Neural cell (in vitro differentiated cells): Measurements from ENCODE around the gene KRT80.
A peak's percentile ranks its signal among the peaks of the same experiment; 100 is the strongest.

Source experiments
- CTCF ChIP-seq: fragments of 450-650 bp; IDR thresholded peaks from 2 replicates; pipeline ENCODE4 v1.5.1; 2014; ENCODE audit warnings: antibody characterized with exemption, mild to moderate bottlenecking, moderate library complexity; ENCODE audit not compliant: poor library complexity, severe bottlenecking
- EP300 ChIP-seq: fragments of 450-650 bp; conservative IDR thresholded peaks from 2 replicates; pipeline ENCODE4 v1.6.1; 2014; ENCODE audit warnings: antibody characterized with exemption, mild to moderate bottlenecking, moderate library complexity; ENCODE audit not compliant: poor library complexity, severe bottlenecking
- EZH2 ChIP-seq: fragments of 200-600, 300-800 bp; shearing (Covaris generic), sonication (generic); IDR thresholded peaks from 2 replicates; pipeline ENCODE4 v1.6.1; 2014; ENCODE audit warnings: antibody characterized with exemption, low read length, borderline replicate concordance, mild to moderate bottlenecking; ENCODE audit not compliant: insufficient read depth, poor library complexity, severe bottlenecking
- MXI1 ChIP-seq: fragments of 450-650 bp; conservative IDR thresholded peaks from 2 replicates; pipeline ENCODE4 v1.6.1; 2014; ENCODE audit warnings: antibody characterized with exemption, mild to moderate bottlenecking; ENCODE audit not compliant: poor library complexity, severe bottlenecking
- POLR2AphosphoS5 ChIP-seq: IDR thresholded peaks from 2 replicates; pipeline ENCODE4 v1.6.1; 2012
- SMC3 ChIP-seq: fragments of 450-650 bp; conservative IDR thresholded peaks from 2 replicates; pipeline ENCODE4 v1.6.1; 2014; ENCODE audit warnings: antibody characterized with exemption, mild to moderate bottlenecking, moderate library complexity; ENCODE audit not compliant: poor library complexity
- TAF1 ChIP-seq: IDR thresholded peaks from 2 replicates; pipeline ENCODE4 v1.6.1; 2012; ENCODE audit warnings: low read depth
- TF ChIP-seq, protein P1 (sequence below): IDR thresholded peaks from 2 replicates; pipeline ENCODE4 v1.6.1; 2012; ENCODE audit warnings: borderline replicate concordance

- TF ChIP-seq, protein P1, sequence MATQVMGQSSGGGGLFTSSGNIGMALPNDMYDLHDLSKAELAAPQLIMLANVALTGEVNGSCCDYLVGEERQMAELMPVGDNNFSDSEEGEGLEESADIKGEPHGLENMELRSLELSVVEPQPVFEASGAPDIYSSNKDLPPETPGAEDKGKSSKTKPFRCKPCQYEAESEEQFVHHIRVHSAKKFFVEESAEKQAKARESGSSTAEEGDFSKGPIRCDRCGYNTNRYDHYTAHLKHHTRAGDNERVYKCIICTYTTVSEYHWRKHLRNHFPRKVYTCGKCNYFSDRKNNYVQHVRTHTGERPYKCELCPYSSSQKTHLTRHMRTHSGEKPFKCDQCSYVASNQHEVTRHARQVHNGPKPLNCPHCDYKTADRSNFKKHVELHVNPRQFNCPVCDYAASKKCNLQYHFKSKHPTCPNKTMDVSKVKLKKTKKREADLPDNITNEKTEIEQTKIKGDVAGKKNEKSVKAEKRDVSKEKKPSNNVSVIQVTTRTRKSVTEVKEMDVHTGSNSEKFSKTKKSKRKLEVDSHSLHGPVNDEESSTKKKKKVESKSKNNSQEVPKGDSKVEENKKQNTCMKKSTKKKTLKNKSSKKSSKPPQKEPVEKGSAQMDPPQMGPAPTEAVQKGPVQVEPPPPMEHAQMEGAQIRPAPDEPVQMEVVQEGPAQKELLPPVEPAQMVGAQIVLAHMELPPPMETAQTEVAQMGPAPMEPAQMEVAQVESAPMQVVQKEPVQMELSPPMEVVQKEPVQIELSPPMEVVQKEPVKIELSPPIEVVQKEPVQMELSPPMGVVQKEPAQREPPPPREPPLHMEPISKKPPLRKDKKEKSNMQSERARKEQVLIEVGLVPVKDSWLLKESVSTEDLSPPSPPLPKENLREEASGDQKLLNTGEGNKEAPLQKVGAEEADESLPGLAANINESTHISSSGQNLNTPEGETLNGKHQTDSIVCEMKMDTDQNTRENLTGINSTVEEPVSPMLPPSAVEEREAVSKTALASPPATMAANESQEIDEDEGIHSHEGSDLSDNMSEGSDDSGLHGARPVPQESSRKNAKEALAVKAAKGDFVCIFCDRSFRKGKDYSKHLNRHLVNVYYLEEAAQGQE = no peak
- peak; percentile 72 for TF ChIP-seq CTCF
- no peak for TF ChIP-seq EP300
- no peak for TF ChIP-seq EZH2
- TF ChIP-seq SMC3 = peak; percentile 60
- no peak for TF ChIP-seq TAF1
- no peak for TF ChIP-seq POLR2AphosphoS5
- no peak for TF ChIP-seq MXI1
These were observed 52.2 kb downstream of the KRT80 start for GRCh38 chr12:52139579-52140062.
